Prostate gland (tissue), 2 donors: ENCODE data around the gene CFAP46.

Experiments
- CTCF ChIP-seq, 4 experiments: fragments of 200-600 bp in 2 of 4; fragments of 450-650 bp in 2 of 4; sonication (generic) in 2 of 4; IDR thresholded peaks; 1 replicate in 3 of 4; 2 replicates in 1 of 4; pipeline ENCODE4 v1.5.1; 2016 to 2019; ENCODE audit warnings: antibody characterized with exemption in 4 of 4, mild to moderate bottlenecking in 2 of 4, moderate library complexity in 2 of 4
- POLR2A ChIP-seq: fragments of 450-650 bp; IDR thresholded peaks from one replicate; pipeline ENCODE4 v1.6.1; 2016; ENCODE audit warnings: antibody characterized with exemption, mild to moderate bottlenecking
- POLR2AphosphoS5 ChIP-seq: sonication (generic); formaldehyde crosslinking; IDR thresholded peaks from one replicate; pipeline ENCODE4 v1.6.1; 2017; ENCODE audit warnings: antibody characterized with exemption

GRCh38 chr10:132958883-132959558 is 16.7 kb upstream of the CFAP46 start:
- TF ChIP-seq CTCF (IDR thresholded peaks at IDR 0.05) = no peak
- TF ChIP-seq POLR2A = no peak
- TF ChIP-seq POLR2AphosphoS5 = no peak
